EH (cell line): Measurements from ENCODE around the gene BICRA.
A peak's percentile ranks its signal among the peaks of the same experiment; 100 is the strongest.
"Not testable (repeated sequence)": the region's sequence is repeated elsewhere in the genome, so short reads cannot be mapped to it uniquely, and the experiment has no call there.

Experiments
- DNase-seq: peaks from one replicate; pipeline ENCODE4 v3.0.0-alpha.2; 2015; ENCODE audit warnings: low read depth

The BICRA gene

DNA sequence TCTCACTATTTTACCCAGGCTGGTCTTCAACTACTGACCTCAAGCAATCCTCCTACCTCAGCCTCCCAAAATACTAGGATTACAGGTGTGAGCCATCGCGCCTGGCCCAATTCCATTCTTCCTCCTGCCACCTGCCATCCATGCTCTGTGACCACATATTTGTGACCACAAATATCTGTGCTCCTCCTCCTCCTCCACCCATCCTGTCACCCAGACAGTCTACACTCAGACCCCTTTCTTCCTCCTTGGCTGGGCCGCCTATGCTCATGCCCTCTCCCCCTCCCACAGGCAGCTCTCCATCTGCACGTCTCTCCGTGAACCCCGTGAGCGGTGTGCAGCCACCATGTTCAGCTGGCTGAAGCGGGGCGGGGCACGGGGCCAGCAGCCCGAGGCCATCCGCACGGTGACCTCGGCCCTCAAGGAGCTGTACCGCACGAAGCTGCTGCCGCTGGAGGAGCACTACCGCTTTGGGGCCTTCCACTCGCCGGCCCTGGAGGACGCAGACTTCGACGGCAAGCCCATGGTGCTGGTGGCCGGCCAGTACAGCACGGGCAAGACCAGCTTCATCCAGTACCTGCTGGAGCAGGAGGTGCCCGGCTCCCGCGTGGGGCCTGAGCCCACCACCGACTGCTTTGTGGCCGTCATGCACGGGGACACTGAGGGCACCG, 107.5 kb downstream of the BICRA start:
- no peak for DNase-seq

GRCh38 chr19:47718415-47719046, 109.6 kb downstream of the BICRA start:
- not testable (repeated sequence) for DNase-seq

GRCh38 chr19:47719047-47719859, 110.3 kb downstream of the BICRA start:
- peak; percentile 100 for DNase-seq

DNA sequence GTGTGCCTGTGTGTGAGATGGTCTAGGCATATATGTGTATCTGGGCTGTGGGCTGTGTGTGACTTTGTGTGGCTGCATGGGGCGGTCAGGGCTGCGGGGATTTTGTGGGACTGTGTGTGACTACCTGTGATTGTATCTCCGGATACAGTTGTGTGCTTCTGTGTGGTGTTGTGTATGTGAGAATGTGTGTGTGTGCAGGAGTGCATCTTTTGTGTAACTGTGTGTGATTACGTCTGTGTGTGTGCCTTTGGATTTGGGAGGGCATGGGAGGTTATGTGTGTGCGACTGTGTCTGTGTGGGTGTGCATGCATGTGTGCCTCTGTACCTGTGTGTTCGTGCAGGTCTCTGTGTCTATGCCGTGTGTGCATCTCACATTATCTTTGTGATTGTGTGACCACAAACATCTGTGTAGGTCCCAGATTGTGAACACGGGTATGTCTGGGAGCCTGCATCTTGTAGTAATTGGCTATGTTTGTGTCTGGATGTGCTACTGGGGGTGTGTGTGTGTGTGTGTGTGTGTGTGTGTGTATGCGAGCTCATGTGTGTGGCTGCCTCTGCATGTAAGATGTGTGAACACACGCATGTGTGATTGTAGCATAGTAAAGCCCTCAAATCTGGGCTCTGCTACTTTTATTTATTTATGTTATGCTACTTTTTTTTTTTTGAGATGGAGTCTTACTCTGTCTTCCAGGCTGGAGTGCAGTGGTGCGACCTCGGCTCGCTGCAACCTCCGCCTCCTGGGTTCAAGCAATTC, 111.9 kb downstream of the BICRA start:
- no peak for DNase-seq

DNA sequence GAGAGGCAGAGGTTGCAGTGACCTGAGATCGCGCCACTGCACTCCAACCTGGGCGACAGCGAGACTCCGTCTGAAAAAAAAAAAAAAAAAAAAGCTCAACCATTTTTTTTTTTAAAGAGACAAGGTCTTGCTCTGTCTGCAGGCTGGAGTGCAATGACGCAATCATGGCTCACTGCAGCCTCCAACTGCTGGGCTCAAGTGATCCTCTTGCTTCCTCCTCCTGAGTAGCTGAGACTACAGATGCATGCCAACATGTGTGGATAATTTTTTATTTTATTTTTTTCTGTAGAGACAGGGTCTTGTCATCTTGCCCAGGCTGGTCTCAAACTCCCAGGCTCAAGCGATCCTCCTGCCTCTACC, 114.6 kb downstream of the BICRA start:
- peak; percentile 92 for DNase-seq

DNA sequence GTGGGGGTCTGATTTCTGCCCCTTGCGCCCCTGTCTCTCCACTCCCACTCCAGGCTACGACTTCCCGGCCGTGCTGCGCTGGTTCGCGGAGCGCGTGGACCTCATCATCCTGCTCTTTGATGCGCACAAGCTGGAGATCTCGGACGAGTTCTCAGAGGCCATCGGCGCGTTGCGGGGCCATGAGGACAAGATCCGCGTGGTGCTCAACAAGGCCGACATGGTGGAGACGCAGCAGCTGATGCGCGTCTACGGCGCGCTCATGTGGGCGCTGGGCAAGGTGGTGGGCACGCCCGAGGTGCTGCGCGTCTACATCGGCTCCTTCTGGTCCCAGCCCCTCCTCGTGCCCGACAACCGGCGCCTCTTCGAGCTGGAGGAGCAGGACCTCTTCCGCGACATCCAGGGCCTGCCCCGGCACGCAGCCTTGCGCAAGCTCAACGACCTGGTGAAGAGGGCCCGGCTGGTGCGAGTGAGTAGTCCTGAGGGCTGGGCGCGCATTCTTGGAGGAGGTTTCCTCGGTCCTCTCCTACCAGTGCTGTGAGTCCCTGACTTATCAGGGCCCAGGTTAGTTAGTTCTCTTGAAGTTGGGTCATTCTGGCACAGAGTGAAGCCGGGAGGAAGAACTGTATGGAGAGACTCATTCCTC, 116.9 kb downstream of the BICRA start:
- DNase-seq, result no peak

- DNase-seq, result peak; percentile 89
Measured at GRCh38 chr19:47726467-47726866, 117.5 kb downstream of the BICRA start.

GRCh38 chr19:47728295-47728694, 119.4 kb downstream of the BICRA start:
- not testable (repeated sequence) for DNase-seq

- DNase-seq, result peak; percentile 97
Measured at GRCh38 chr19:47729468-47729798, 120.5 kb downstream of the BICRA start.

GRCh38 chr19:47729799-47730520, 121.0 kb downstream of the BICRA start:
- DNase-seq, result no peak

GRCh38 chr19:47730521-47730889, 121.6 kb downstream of the BICRA start:
- no peak for DNase-seq

GRCh38 chr19:47730910-47731309, 122.0 kb downstream of the BICRA start:
- DNase-seq, result no peak

DNA sequence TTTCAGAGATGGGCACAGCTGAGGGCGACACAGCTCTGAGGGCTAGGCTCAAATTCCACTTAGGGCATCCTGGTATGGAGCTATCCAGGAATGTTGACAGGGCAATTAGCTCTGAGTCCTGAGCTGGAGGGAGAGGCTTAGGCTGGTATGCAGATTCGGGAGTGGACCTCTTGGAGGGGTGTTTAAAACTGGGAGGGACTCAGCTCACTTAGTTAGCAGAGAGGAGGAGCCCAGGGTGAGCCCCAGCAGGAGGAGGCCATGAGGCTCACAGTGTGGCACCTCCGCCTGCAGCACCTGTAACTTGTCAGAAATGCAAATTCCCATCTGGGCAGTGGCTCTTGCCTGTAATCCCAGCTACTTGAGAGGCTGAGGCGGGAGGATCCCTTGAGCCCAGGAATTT, 126.2 kb downstream of the BICRA start:
- DNase-seq, result no peak

GRCh38 chr19:47740866-47741519, 132.1 kb downstream of the BICRA start:
- DNase-seq, result no peak

DNA sequence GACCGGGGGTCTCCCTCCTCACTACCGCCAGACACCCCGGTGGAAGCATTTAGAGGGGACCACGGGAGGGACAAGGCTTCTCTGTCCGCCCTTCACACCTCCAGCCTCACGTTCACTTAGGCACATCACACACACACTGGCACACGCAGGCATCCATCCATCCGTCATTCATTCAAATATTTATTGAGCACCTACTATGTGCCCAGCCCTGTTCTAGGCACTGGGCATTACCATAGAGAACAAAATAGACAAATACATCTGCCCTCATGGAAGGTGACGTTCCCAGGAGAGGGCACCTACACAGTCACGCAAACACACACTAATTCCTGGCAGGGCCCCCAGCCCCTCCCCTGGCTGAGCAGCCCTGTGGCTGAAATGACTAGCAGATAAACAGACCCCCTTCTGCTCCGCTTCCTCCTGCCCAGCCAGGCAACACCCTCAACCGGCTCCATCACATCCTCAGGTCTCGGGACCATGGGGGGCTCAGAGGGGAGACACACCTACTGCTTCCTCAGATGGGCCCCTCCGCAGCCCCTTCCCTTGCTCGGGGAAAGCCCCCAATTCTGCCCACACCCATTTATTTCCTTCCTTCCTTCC, 132.7 kb downstream of the BICRA start:
- no peak for DNase-seq

DNA sequence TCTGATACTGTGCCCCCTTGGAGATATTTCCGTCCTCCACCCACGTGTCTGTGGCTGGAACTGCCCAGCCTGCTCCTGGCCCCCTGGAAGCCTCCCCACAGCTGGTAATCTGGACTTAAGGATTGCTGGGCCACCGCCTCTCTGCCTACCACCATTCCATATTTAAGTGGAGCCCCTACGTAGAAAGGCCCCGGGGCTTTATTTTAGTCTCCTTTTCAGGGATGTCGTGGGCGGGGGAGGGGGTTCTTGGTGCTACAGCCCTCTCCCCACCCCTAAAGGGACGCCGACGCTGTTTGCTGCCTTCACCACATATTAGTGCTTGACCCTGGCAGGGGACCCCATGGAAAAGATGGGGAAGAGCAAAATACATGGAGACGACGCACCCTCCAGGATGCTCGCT, 133.7 kb downstream of the BICRA start:
- peak; percentile 50 for DNase-seq

DNA sequence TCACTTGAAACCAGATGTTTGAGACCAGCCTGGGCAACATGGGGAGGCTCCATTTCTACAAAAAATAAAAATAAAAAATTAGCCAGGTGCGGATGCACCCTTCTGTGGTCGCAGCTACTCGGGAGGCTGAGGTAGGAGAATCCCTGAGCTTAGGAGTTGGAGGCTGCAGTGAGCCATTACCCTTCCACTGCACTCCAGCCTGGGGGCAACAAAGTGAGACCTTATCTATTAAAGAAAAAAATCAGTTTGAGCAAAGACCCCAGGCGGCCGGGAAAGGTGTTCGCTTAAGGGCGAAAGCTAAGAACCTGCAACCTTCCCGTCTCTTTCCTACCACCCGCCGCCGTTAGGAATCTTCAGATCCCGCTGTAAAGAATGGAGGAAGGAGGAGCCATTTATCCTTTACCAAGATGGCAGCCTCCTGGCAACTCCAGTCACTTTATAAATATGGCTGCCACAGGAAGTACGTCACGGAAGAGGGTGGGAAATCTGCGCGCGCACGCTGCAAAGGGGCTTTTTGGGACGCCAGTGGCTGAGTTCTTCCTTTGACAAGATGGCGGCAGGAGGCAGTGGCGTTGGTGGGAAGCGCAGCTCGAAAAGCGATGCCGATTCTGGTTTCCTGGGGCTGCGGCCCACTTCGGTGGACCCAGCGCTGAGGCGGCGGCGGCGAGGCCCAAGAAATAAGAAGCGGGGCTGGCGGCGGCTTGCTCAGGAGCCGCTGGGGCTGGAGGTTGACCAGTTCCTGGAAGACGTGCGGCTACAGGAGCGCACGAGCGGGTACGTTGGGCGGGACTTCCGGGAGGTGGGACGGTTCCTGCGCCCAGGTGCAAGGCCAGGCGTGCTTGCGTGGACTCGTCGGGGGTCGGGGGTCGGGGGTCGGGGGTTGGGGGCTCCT, 136.3 kb downstream of the BICRA start, which contains the start of gene NOP53:
Gene NOP53 (plus strand): TSS at position 537 of the 892 bp plus-strand sequence. CDS start 14 bp downstream, at position 551.
- DNase-seq, result peak; percentile 97

DNA sequence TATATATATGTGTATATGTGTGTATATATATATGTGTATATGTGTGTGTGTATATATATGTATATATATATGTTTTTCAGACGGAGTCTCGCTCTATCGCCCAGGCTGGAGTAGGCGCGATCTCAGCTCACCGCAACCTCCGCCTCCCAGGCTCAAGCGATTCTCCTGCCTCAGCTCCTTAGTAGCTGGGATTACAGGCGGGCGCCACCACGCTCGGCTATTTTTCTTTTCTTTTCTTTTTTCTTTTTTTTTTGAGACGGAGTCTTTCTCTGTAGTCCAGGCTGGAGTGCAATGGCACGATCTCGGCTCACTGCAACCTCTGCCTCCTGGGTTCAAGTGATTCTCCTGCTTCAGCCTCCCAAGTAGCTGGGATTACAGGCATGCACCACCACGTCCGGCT, 137.2 kb downstream of the BICRA start:
- not testable (repeated sequence) for DNase-seq

DNA sequence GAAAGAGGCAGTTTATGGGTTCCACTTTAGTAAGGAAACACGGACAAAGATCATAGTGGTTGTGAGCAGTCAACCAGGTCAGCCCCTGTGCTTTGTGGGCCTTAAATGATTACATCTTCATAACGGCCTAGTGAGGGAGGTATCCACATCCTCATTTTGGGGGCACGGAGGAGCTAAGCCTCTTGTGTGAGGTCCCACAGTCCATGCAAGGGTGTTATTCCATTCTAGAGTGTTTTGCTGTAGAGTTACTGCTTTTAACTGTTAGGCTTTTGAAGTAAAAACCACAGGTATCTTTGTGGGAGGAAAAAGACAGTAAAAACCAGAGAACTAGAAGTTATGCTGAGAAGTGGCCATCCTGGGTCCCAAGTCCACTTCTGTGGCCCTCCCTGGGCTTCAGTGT, 140.4 kb downstream of the BICRA start:
- DNase-seq, result no peak
